Activated CD8-positive, alpha-beta memory T cell treated with anti-CD3 and anti-CD28 coated beads for 48 hours (primary cell): ENCODE measurements around the gene ADAT1.
"Not testable (repeated sequence)": the region's sequence is repeated elsewhere in the genome, so short reads cannot be mapped to it uniquely, and the experiment has no call there.

Experiments used
- DNase-seq, 3 experiments: peaks; one replicate each; pipeline ENCODE4 v3.0.0-alpha.2; 2020; ENCODE audit warnings: low read depth in 2 of 3, low spot score in 2 of 3

ADAT1 gene

DNA sequence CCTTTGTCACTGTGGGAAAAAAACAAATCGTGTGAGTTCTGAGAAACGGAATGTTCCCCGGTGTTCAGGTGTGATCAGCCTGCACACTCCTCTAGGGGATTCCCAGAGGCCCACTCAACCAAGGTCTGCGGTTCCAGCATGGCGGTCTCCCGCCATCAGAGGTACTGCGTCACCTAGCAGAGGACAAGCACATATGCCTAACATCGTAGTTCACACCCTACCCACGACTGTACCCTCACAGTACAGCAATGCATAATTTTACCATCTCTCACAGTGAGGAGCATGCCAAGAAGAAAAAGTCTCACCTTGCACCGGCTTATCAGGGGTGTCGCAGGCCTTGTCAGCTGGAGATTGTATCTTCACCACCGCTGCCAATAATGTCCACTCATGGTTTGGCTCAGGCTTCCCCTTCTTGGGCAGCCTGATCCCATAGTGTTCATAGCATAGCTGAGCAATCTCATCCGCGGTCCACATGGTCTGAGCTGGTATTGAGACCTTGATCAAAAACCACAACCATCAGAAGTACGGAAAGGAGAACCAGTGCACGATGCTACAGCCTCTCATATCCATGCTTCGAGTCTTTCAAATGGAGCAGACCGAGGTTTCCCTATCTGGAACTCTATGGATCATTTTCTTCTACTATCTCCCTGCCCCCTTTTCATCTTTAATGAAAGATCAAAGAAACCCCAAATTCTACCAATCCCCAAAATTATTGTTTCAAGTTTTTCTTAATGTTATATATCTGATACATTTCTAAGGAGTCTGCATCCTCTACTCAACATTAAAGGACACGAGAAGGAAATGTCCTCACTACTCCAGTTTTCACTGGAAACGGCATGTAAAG is 2.5 kb downstream of the ADAT1 start:
- DNase-seq: peak in 1 of 3 experiments; percentile 24

DNA sequence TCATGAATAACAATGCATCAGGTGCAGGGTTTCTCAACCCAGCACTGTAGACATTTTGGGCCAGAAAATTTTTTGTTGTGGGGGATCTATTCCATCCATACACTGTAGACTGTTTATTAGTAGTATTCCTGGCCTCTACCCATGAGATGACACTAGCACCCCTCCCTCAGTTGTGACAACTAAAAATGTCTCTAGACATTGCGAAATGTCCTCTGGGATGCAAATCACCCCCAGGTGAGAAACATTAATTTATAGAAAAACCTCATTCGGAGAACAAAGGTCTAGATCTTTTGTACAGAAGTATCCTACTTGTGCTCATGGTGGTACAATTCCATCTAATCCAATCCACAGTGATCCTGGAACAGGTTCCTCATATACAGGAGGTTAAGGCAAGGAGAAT is 4.3 kb downstream of the ADAT1 start:
- DNase-seq: no peak

DNA sequence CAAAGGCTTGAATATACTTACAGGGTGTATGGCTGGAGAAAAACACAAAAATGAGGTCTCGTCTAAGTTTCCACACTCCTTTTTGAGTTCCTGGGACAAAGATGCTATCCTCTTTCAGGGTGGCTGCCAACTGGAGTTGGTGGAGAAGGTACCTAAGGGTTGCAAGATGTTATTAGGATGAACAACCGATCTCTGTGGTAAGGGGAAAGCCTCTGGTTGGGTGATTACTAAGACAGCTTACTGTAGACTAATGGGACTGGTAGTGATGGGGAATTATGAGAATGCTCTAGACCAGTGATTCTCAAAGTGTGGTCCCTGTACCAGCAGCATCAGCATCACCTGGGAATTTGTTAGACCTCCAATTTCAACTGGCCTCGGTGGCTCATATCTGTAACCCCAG is 6.0 kb downstream of the ADAT1 start:
- no peak for DNase-seq

DNA sequence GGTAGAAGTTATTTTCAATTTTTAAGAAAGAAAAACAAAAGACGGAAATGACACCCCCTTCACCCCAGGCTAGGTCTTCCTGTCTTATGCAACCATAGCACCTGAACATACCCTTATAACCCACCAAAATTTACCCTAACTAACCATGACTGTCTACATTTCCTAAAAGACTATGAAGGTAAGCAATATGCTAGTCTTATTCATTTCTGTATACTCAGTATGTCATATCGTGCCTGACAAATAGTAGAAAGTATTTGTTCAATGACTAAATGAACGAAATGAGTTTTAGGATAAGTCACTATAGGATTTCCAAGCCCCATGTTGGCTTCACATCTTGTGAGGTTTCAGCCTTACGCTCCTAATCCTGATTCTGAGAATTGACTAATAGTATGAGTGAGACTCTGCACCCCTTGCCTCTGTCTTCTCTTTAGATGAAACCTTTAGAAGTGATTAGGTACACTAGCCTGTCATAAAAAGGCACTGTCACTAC is 6.5 kb downstream of the ADAT1 start:
- no peak for DNase-seq

DNA sequence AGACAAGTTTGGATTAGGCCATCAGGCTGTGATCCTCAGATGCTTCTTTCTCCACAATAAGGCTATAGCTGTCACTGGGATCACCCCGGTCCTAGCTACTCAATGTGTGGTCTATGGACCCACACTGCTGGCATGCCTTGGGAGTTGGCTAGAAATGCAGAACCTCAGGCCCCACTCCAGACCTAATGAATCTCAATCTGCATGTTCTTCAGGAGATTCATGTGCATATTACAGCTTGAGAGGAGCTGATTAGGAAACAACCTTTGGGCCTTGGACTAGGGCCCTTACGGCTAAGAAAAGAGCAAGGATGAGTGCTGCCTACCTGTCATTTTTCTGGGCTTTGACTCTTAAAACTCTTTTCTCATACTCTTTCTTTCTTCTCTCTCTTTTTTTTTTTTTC is 7.5 kb downstream of the ADAT1 start:
- no peak for DNase-seq

DNA sequence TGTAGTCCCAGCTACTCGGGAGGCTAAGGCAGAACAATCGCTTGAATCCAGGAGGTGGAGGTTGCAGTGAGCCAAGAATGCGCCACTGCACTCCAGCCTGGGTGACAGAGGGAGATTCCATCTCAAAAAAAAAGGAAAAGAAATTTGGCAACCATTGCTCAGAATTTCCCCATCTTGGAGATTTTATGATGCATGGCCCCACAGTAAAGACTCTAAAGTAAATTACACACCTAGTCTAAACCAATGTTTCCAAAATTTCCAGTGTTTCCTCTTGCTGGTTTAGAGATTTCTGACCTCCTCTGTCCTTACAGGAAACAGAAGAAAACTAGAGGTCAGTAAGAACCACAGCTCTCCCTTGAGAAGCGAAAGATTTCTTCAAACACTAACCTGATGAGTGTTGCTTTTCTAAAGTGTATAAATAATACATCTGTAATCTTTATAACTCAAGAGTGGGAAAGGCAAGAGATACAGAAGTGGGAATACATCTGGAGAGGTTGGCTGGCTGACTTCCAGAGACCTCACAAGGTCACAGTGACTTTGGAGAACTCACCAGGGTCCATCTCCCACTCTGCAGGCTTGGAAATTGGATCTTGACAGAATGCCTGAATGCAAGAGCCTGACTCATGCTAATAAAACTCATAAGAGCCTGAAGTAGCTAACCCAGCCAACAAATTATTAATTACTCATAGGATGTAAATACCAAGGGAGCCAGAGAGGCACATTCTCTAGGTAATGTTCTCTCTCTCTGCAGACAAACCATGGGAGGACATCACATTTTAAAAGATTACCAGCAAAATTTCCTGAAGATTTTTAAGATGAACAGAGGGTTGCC is 8.8 kb downstream of the ADAT1 start:
- DNase-seq: no peak

DNA sequence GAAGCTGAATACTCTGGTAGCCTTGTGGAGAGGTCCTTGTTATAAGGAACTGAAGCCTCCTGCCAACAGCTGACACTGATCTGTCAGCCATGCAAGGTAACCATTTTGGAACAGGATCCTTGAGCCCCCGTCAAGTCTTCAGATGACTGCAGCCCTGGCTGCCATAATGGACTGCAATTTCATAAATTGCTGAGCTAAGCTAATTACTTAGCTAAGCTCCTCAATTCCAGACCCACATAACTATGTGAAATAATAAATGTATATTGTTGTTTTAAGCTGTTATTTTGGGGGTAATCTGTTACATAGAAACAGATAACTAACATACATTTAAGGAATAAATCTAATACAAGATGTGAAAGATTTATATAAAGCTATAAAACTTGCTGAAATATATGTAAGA is 16.6 kb downstream of the ADAT1 start:
- no peak for DNase-seq

DNA sequence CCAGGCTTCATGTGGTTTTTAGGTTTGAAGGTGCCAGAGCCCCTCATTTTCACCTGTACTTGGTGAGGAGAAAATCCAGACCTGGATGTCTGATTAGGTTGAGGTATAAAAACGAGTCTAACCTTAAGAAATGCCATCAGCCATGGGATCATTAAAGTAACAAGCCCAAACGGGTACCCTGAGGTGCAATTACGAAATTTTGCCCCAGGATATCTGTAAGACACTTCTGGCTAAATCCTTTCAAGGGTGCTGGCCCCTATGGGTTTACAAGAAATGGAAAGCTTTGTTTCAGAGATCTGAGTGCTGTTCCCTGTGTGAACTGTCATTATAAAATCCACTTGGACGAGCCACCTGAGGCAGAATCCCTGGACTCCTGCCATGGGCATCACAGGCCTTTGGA is 19.8 kb downstream of the ADAT1 start:
- no peak for DNase-seq

DNA sequence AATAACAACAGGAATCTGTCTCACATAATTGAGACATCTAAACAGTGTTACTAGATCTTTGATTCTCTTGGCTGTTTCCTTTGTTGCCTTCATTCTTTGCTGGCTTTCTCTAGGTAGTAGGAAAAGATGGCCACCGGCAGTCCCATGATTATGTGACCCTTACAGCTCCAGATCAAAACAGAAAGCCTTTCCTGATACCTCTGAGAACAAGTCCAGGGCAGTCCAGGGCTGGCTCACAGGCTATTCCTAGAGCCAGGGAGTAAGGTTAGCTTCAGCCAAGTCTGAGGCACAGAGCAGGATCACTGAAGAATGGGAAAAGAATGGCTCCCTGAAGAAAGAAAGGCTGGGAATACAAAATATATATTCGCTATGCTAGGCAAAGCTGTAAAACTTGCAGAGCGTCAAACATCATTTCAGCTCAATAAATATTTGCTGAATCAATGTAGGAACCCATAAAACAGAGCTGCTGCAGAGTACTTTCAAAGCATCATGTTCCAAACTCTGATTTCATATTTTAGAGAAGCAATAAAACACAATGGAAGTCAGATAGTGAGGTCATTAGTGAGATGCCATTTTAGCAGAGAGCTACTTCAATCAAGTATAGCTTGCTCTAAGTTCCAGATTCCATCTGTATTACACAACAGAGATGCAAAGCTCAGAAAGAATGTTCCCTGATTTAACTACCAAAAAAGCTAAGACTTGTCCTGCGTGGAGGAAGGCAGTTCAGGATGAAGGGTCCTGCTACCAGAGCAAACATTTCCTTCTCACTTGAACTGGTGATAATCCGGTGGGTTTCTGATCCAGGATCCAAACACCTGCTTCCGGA is 23.4 kb downstream of the ADAT1 start:
- DNase-seq: no peak

DNA sequence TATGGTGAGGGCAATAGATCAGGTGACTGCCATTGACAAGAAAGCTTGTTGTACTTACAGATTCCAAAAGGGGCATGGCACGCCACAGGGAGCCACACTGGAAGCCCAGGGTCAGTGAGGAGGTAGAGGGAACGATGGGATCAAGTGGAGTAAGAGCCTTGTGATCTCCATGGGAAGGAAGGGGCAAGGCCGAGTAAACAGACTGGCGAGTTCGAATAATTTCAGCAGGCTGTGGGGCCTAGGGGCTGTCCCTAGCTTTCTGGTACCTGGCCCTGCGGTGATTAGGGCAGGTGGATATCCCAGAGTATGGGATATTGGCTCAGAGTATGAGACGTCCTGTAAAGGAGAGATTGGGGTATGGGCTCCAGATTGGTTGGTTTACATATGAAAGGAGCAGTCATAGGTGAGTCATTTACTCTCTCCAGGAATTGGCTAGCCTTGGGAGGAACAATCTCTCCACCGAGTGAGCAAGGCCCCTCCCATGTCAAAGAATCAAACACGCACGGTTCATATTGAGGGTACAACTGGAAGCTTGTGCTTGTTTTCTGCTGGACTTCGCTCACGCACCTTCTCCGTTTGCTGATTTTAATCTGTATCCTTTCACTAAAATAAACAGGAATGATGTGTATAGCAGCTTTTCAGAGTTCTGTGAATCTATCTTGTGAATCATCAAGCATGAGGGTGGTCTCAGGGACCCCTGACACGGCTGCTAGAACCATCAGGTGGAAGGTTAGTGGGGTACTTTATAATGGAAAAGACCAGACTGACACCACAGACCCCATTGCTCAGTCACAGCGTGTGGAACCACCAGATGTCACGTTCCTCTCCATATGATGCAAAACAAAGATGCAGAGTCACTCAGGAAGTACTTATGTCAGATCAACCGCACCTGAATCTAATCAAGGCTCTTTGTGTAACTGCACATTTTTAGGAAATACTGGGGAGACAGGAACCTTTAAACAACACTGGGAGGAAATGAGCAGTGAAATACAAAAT is 29.0 kb downstream of the ADAT1 start:
- DNase-seq: no peak

DNA sequence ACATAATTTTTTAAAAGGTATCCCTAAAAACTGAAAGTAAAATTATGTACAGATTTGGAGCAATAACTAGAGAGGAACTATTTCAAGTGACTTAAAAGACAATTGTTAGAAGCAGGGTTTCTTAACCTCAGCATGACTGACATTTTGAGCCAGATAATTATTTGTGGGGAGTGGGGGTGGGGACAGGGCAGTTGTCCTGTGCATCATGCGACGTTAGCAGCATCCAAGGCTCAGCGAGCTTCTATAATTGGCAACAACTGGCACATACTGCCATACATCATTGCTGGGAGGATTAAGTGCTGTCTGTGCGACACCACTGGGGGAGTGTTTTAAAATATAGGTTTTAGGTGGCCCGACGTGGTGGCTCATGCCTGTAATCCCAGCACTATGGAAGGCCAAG is 29.8 kb downstream of the ADAT1 start:
- DNase-seq: no peak

DNA sequence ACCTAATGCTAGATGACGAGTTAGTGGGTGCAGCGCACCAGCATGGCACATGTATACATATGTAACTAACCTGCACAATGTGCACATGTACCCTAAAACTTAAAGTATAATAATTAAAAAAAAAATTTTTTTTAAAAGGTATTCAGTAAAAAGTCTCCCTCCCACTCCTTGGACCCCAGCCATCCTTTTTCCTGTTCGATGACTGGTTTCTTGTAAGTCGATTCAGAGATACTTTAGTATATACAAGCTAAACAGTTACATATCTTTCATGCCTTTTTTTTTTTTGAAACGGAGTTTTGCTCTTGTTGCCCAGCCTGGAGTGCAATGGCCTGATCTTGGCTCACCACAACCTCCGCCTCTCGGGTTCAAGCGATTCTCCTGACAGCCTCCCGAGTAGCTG is 31.2 kb downstream of the ADAT1 start:
- DNase-seq: not testable (repeated sequence)

DNA sequence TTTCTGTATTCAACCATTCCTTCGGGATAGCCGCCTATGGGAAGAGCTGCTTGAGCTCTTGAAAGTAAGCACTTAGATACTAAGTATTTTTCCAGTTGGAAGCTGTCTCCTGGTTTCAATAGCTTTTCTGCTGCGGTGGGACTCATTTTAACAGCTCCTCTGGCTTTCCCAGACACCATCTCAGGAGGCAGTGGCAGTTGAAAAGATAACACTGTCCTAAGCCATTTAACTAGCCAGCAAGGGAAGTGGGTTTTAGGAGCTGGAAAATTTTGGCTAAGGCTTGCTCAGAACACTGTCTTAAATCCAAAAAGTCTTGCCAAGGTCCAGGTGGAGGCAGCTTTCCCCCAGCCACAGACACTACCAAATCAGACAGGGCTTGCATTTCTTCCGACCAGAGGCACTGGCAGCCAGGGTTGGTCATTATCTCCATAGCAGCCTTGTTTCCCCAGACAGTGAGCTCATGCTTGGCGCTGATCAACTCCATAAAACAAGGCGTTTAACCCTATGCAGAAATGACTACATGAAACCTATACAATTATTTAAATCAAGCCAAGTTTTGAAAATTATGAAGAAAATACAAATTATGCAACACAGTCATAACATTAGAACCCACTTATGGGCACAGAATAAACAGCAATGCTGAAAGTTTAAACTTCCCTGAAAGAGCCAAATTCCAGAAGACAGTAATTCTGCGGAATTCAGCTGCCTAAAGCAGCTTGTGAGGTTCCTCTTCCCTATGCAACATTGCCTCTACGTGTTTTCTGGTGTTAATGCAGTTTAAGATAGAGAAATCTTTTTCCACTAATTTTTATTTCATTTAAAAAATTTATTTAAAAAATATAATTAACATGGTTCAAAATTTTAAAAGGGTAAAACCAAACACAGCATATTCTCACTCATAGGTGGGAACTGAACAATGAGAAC is 31.9 kb downstream of the ADAT1 start:
- DNase-seq: no peak

DNA sequence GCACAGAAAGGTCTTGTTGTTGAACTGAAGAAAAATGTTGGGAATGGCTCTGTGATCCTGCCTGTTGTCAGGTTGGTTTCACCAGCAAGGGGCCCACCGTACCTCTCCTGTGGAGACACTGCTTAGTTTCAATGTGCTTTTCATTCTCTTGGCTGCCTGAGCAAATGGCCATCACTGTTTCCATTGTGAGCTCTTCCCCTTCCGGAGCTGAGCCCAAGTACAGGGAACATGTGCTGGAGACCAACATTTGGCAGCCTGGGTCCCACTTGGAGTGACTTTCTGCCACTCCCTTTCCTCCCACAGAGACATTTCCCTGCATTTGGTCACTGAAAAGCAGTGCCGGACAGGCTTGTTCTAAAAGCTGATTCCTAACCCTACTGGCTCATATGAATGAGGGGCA is 33.8 kb downstream of the ADAT1 start:
- DNase-seq: no peak

DNA sequence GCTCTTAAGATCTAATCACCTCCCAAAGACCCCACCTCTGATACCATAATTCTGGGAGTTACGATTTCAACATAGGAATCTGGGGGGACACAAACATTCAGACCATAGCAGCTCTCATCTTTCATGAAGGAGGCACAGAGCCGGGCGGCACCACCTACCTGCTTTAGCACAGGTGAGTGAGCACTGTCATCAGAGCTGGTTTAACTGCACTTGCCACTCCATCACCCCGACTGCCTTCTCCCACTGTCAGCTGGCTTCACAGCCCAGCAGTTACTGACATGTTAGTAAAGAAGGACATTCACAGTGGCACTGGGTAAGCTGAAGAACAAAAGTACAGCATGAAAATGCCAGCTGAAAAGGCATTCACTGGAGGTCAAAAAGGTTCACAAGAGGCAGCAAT is 34.4 kb downstream of the ADAT1 start:
- no peak for DNase-seq

DNA sequence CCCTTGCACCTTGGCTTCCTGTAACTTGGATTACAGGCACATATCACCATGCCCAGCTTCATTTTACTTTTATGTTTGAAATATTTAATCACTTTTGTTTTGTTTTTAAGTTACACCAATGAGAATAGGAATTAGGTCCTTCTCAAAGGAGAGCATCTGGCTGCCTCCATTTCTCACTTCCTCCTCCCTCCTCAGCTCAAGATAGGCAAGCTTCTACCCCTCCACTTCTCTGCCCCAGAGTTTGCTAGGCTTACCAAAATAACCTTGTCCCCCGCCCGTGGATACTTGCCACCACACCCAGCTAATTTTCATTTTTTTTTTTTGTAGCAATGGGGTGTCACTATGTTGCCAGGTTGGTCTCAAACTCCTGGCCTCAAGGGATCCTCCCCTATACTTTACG is 39.0 kb downstream of the ADAT1 start:
- DNase-seq: no peak

DNA sequence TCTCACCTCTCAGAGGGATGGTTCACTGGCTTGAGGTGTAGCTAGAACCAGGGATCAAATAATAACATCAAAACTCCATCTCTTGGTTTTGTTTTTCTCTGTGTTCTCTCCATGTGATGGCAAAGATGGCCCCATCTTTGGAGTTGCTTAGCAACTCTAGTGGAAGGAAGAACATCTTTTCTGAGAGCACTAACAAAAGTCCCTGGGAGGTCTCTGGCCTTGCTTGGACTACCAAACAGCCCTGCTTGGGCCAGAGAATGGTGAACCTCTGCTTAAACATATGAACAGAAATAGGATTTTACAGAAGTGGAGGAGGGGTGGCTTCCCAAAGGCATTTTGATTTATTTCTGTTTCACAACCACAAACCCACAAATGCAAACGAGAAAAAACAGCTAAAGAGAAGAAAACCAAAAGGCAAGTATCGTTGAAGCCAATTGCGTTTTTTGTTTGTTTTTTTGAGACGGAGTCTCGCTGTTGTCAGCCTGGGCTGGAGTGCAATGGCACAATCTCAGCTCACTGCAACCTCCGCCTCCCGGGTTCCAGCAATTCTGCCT is 43.7 kb downstream of the ADAT1 start:
- DNase-seq: no peak

DNA sequence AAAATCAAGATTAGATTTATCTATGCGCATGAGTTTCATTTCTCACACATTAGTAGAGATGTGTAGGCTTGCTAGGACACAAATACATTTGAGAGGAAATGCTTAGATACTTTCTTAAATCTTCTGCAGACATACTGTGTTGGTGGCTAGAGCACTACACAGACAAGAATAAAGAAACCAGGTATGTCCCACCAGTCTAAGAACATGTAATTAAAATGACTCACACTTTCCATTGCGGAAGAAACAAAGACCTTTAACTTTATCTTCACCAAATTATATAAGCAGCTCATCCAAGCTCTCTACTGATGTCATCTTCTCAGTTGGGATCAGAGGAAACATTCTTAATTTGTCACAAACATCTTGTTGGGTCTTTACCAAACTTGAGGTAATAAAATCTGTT is 44.4 kb downstream of the ADAT1 start:
- no peak for DNase-seq

DNA sequence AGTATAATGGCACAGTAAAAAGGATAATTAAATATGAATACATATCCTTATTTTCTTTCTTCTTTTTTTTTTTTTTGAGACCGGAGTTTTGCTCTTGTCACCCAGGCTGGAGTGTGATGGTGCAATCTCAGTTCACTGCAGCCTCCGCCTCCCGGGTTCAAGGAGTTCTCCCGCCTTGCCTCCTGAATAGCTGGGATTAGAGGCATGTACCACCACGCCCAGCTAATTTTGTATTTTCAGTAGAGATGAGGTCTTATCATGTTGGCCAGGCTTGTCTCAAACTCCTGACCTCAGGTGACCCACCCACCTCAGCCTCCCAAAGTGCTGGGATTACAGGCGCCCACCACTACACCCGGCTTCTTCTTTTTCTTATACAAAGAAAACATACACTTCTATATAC is 44.9 kb downstream of the ADAT1 start:
- DNase-seq: no peak
